ENCODE results near the gene SOX1.

Gene SOX1

GRCh38 chr13:112061367-112062061, 5.4 kb upstream of the SOX1 start:
- no peaks in the 10 kb centered on the region for H3K79me2 ChIP-seq (ENCODE audit: control insufficient read depth, insufficient read depth, low read length, poor library complexity)
- no peak overlapping the region for H3K4ac ChIP-seq (ENCODE audit: low read depth, low read length)
- no peak overlapping the region for H4K12ac ChIP-seq (ENCODE audit: low read depth, low read length)
- H3K9ac ChIP-seq (ENCODE audit: low read length) = no peak overlapping the region
- H3K4me2 ChIP-seq (ENCODE audit: low read length) = no peak overlapping the region
- H3K18ac ChIP-seq (ENCODE audit: low read length) = no peak overlapping the region
- no peak overlapping the region for H2BK12ac ChIP-seq (ENCODE audit: low read length)
- H3K23ac ChIP-seq (ENCODE audit: low read length) = no peak overlapping the region
- H3K36me3 ChIP-seq (ENCODE audit: control insufficient read depth in 1 of 2, insufficient read depth in 2 of 2, low read length in 2 of 2) = no peaks in the 10 kb centered on the region
- H3K4me3 ChIP-seq (ENCODE audit: low read depth, low read length) = no peak overlapping the region
- H2BK120ac ChIP-seq (ENCODE audit: insufficient read depth, low read length, poor library complexity) = no peak overlapping the region
- H2AK5ac ChIP-seq (ENCODE audit: low read length) = no peak overlapping the region
- H3K27me3 ChIP-seq (ENCODE audit: insufficient read depth, low read length) = peaks cover 93% of the 10 kb centered on the region
- no peak overlapping the region for H2BK5ac ChIP-seq (ENCODE audit: low read depth, low read length, poor library complexity)
- H3K79me1 ChIP-seq (ENCODE audit: low read length) = no peaks in the 10 kb centered on the region
- H3K27ac ChIP-seq (ENCODE audit: low read depth, low read length) = no peak overlapping the region
- no CpG with 5 or more reads among the region's 52 CpGs for WGBS (ENCODE audit: extremely low coverage, insufficient coverage, insufficient read length)
- H3K9me3 ChIP-seq (ENCODE audit: insufficient read depth, low read depth, low read length) = peaks cover 13% of the 10 kb centered on the region
- H3K14ac ChIP-seq (ENCODE audit: low read length) = no peak overlapping the region
- no peak overlapping the region for H4K91ac ChIP-seq (ENCODE audit: low read depth, low read length)
- peaks cover 3 to 6% of the 10 kb centered on the region in 2 experiments for H3K4me1 ChIP-seq (ENCODE audit: control insufficient read depth in 1 of 2, insufficient read depth in 2 of 2, low read length in 2 of 2)
- H4K8ac ChIP-seq (ENCODE audit: low read depth, low read length) = no peak overlapping the region
- no peak for DNase-seq
- no peak overlapping the region for H2AFZ ChIP-seq (ENCODE audit: insufficient read depth, low read length, poor library complexity)

DNA sequence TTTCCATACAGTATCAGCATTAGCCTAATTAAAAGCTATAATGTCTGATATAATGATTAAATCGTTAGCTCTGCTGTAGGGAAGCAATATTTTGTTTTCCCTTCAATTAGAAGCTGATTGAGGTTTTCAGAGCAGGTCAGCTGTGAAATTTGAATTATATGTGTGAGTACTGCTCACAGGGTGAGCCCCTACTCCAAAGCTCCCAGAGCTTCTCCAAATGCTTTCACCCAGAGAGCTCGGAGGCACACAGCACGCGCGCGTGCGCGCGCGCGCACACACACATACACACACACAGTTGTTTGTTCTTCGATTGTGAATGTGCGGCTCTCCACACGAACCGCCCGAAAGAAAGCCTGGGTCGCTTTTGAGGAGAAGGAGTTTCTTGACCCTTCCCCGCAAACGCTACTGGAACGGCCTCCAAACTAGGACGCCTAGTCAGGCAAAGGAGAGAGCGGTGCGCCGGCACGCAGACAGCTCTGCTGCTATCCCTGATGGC, 4.8 kb upstream of the SOX1 start:
- H3K9me3 ChIP-seq (ENCODE audit: insufficient read depth, low read depth, low read length) = peaks cover 11% of the 10 kb centered on the region
- H3K4me2 ChIP-seq (ENCODE audit: low read length) = no peak overlapping the region
- WGBS (ENCODE audit: extremely low coverage, insufficient coverage, insufficient read length) = no CpG with 5 or more reads among the region's 25 CpGs
- H3K18ac ChIP-seq (ENCODE audit: low read length) = no peak overlapping the region
- H3K36me3 ChIP-seq (ENCODE audit: control insufficient read depth in 1 of 2, insufficient read depth in 2 of 2, low read length in 2 of 2) = no peaks in the 10 kb centered on the region
- H3K27me3 ChIP-seq (ENCODE audit: insufficient read depth, low read length) = peaks cover 93% of the 10 kb centered on the region
- no peak overlapping the region for H3K27ac ChIP-seq (ENCODE audit: low read depth, low read length)
- no peak overlapping the region for H3K23ac ChIP-seq (ENCODE audit: low read length)
- no peak overlapping the region for H4K8ac ChIP-seq (ENCODE audit: low read depth, low read length)
- H2AFZ ChIP-seq (ENCODE audit: insufficient read depth, low read length, poor library complexity) = no peak overlapping the region
- no peak overlapping the region for H2BK12ac ChIP-seq (ENCODE audit: low read length)
- no peak overlapping the region for H2AK5ac ChIP-seq (ENCODE audit: low read length)
- no peaks in the 10 kb centered on the region for H3K79me2 ChIP-seq (ENCODE audit: control insufficient read depth, insufficient read depth, low read length, poor library complexity)
- H2BK120ac ChIP-seq (ENCODE audit: insufficient read depth, low read length, poor library complexity) = no peak overlapping the region
- no peak overlapping the region for H2BK5ac ChIP-seq (ENCODE audit: low read depth, low read length, poor library complexity)
- no peak overlapping the region for H3K4me3 ChIP-seq (ENCODE audit: low read depth, low read length)
- H3K9ac ChIP-seq (ENCODE audit: low read length) = no peak overlapping the region
- no peak overlapping the region for H3K4ac ChIP-seq (ENCODE audit: low read depth, low read length)
- H4K91ac ChIP-seq (ENCODE audit: low read depth, low read length) = no peak overlapping the region
- no peaks in the 10 kb centered on the region for H3K79me1 ChIP-seq (ENCODE audit: low read length)
- no peak overlapping the region for H4K12ac ChIP-seq (ENCODE audit: low read depth, low read length)
- no peak for DNase-seq
- peaks cover 3 to 6% of the 10 kb centered on the region in 2 experiments for H3K4me1 ChIP-seq (ENCODE audit: control insufficient read depth in 1 of 2, insufficient read depth in 2 of 2, low read length in 2 of 2)
- no peak overlapping the region for H3K14ac ChIP-seq (ENCODE audit: low read length)

DNA sequence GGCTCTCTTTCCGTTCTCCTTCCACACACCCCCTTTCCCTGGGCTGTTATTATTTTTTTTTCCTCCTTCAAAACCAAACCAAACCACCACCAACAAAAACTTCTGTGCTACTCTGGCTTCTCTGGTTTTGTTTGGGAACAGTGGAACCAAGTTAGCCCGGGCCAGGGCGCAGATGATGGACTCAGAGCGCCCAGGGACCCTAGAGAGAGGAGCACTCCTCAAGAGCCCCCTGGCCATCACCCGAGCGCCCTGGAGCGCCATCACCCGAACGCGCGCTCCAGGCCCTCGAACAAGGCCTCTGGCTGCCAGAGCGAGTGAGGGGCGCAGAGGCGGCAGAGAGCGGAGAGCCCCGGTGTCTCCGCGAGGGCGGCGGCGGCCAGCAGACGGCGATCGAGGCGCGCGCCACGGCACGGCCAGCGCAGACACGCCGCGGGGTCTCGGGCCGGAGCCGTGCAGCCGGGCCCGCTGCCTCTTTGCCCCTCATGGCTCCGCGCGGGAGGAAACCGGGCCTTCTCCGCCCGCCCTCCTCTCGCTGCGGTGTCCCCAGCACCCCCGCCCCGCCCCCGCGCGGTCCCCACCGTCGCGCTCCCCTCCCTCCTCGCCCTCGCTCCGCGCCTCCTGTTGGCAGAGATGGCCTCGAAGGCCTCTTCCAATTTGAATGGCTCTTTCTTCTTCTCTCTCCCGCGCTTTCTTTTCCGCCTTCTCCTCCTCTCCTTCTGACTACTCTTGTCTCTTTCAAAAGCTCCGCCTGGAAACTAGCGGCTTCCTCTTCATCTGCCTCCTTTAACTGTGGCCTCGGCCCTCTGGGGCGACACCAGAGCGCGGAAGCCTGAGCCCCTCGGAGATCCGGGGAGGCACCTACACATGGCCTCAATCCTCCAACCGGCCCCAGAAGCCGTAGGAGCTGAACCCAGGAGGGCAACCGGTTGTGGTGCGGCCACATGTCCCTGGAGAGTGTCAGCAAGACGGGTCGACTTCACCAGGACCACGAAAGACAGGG, 4.1 kb upstream of the SOX1 start:
- Histone ChIP-seq H3K23ac (ENCODE audit: low read length) (no peak overlapping the region), H3K4me3 (ENCODE audit: low read depth, low read length) (no peak overlapping the region), H3K18ac (ENCODE audit: low read length) (no peak overlapping the region), H4K91ac (ENCODE audit: low read depth, low read length) (no peak overlapping the region), H3K4me1 (ENCODE audit: control insufficient read depth in 1 of 2, insufficient read depth in 2 of 2, low read length in 2 of 2) (peaks cover 3 to 4% of the 10 kb centered on the region in 2 experiments), H3K9ac (ENCODE audit: low read length) (no peak overlapping the region), H3K79me2 (ENCODE audit: control insufficient read depth, insufficient read depth, low read length, poor library complexity) (no peaks in the 10 kb centered on the region), H3K27me3 (ENCODE audit: insufficient read depth, low read length) (peaks cover 93% of the 10 kb centered on the region), H2BK5ac (ENCODE audit: low read depth, low read length, poor library complexity) (no peak overlapping the region), H3K14ac (ENCODE audit: low read length) (no peak overlapping the region), H3K4ac (ENCODE audit: low read depth, low read length) (no peak overlapping the region), H2BK120ac (ENCODE audit: insufficient read depth, low read length, poor library complexity) (no peak overlapping the region), H3K79me1 (ENCODE audit: low read length) (no peaks in the 10 kb centered on the region), H3K4me2 (ENCODE audit: low read length) (no peak overlapping the region), H4K8ac (ENCODE audit: low read depth, low read length) (no peak overlapping the region), H3K27ac (ENCODE audit: low read depth, low read length) (no peak overlapping the region), H3K9me3 (ENCODE audit: insufficient read depth, low read depth, low read length) (peaks cover 9% of the 10 kb centered on the region), H4K12ac (ENCODE audit: low read depth, low read length) (no peak overlapping the region), H2AK5ac (ENCODE audit: low read length) (no peak overlapping the region), H2AFZ (ENCODE audit: insufficient read depth, low read length, poor library complexity) (no peak overlapping the region), H2BK12ac (ENCODE audit: low read length) (no peak overlapping the region), H3K36me3 (ENCODE audit: control insufficient read depth in 1 of 2, insufficient read depth in 2 of 2, low read length in 2 of 2) (no peaks in the 10 kb centered on the region)
- no CpG with 5 or more reads among the region's 78 CpGs for WGBS (ENCODE audit: extremely low coverage, insufficient coverage, insufficient read length)
- DNase-seq = no peak

DNA sequence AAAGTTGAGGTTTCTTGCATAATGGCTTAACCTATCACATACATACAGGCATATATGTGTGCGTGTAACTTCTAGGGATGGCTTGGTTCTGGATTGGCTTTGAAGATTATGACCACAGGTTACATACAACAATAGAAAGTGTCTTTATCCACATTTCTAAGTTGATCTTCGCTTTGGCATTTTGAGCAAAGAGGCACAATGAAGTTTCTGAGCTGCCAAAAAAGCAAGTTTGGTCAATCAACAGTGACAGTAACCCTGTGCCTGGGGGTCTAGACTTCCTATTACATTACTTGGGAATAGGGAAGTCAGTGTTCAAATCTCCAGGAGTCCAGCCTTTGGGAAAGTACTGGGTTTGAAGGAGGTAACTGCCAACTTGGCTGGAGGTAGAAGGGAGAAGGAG, 3.1 kb upstream of the SOX1 start:
- no peak overlapping the region for H3K18ac ChIP-seq (ENCODE audit: low read length)
- H3K23ac ChIP-seq (ENCODE audit: low read length) = no peak overlapping the region
- no peak overlapping the region for H4K8ac ChIP-seq (ENCODE audit: low read depth, low read length)
- H3K4ac ChIP-seq (ENCODE audit: low read depth, low read length) = no peak overlapping the region
- H4K12ac ChIP-seq (ENCODE audit: low read depth, low read length) = no peak overlapping the region
- no peak overlapping the region for H3K27ac ChIP-seq (ENCODE audit: low read depth, low read length)
- no peak overlapping the region for H3K4me3 ChIP-seq (ENCODE audit: low read depth, low read length)
- no peak overlapping the region for H2BK12ac ChIP-seq (ENCODE audit: low read length)
- H3K9ac ChIP-seq (ENCODE audit: low read length) = no peak overlapping the region
- no peak overlapping the region for H2BK120ac ChIP-seq (ENCODE audit: insufficient read depth, low read length, poor library complexity)
- H3K79me1 ChIP-seq (ENCODE audit: low read length) = no peaks in the 10 kb centered on the region
- no peaks in the 10 kb centered on the region for H3K36me3 ChIP-seq (ENCODE audit: control insufficient read depth in 1 of 2, insufficient read depth in 2 of 2, low read length in 2 of 2)
- no peak overlapping the region for H2AK5ac ChIP-seq (ENCODE audit: low read length)
- H3K79me2 ChIP-seq (ENCODE audit: control insufficient read depth, insufficient read depth, low read length, poor library complexity) = no peaks in the 10 kb centered on the region
- no peak overlapping the region for H4K91ac ChIP-seq (ENCODE audit: low read depth, low read length)
- peaks cover 93% of the 10 kb centered on the region for H3K27me3 ChIP-seq (ENCODE audit: insufficient read depth, low read length)
- no peak for DNase-seq
- H3K14ac ChIP-seq (ENCODE audit: low read length) = no peak overlapping the region
- no peak overlapping the region for H3K4me2 ChIP-seq (ENCODE audit: low read length)
- no peak overlapping the region for H2AFZ ChIP-seq (ENCODE audit: insufficient read depth, low read length, poor library complexity)
- H3K4me1 ChIP-seq (ENCODE audit: control insufficient read depth in 1 of 2, insufficient read depth in 2 of 2, low read length in 2 of 2) = peaks cover 7 to 8% of the 10 kb centered on the region in 2 experiments
- peaks cover 9% of the 10 kb centered on the region for H3K9me3 ChIP-seq (ENCODE audit: insufficient read depth, low read depth, low read length)
- WGBS (ENCODE audit: extremely low coverage, insufficient coverage, insufficient read length) = no CpG with 5 or more reads among the region's 2 CpGs
- no peak overlapping the region for H2BK5ac ChIP-seq (ENCODE audit: low read depth, low read length, poor library complexity)

All from trophoblast cell (in vitro differentiated cells and primary cell).